Keratinocyte (primary cell): ENCODE results near the gene PRRG1.

Experiments
- CTCF ChIP-seq, 3 experiments: IDR thresholded peaks in 1 of 3; conservative IDR thresholded peaks in 1 of 3; optimal IDR thresholded peaks in 1 of 3; 2 replicates in 2 of 3; 3 replicates in 1 of 3; pipeline versions ENCODE3 to v1.5.1; 2011; ENCODE audit warnings: low read length in 3 of 3, mild to moderate bottlenecking in 3 of 3, moderate library complexity in 2 of 3, control low read depth in 1 of 3, inconsistent platforms in 1 of 3; ENCODE audit not compliant: insufficient read depth in 2 of 3; ENCODE audit errors: extremely low read depth in 1 of 3
- EZH2 ChIP-seq: IDR thresholded peaks from one replicate; pipeline ENCODE4 v1.6.1; 2012; ENCODE audit warnings: inconsistent platforms, mild to moderate bottlenecking, low read length, moderate library complexity

GRCh38 chrX:37476571-37477170 lies 127.5 kb downstream of the PRRG1 start:
- TF ChIP-seq CTCF (optimal IDR thresholded peaks at IDR 0.05 in 1 of 3, IDR thresholded peaks at IDR 0.05 in 1 of 3, conservative IDR thresholded peaks at IDR 0.05 in 1 of 3; ENCODE audit: extremely low read depth in 1 of 3, insufficient read depth in 2 of 3, low read length in 3 of 3) (no peak), EZH2 (no peak)
